ENCODE data around the gene KIF4A. TPM values are rescaled to one million over a fixed set of nuclear protein-coding genes. Genes with fewer than 3 reads are reported as not detected.

Gene KIF4A
- total and polyA plus RNA-seq, 9 of the 15 experiments (the other 6 are each of a cell fraction or from before 2014, with no cell fraction given): 13.0 to 42.7 (median 35.9) TPM

GRCh38 chrX:70433848-70434351 is 144.0 kb downstream of the KIF4A start (continued):
- TF ChIP-seq ZFP91 (CRISPR knock-in tag; IDR thresholded peaks at IDR 0.05): no peak
- no peak for TF ChIP-seq TRIM24 (IDR thresholded peaks at IDR 0.05)
- TF ChIP-seq TCF15 (CRISPR knock-in tag; IDR thresholded peaks at IDR 0.05): no peak
- TF ChIP-seq ZBTB11 (CRISPR knock-in tag; IDR thresholded peaks at IDR 0.05): no peak
- no peak for TF ChIP-seq RAD51 (IDR thresholded peaks at IDR 0.05; ENCODE audit: borderline replicate concordance, low read depth)
- TF ChIP-seq MCM7 (IDR thresholded peaks at IDR 0.05): no peak
- TF ChIP-seq SOX6 (IDR thresholded peaks at IDR 0.05): no peak
- no peak for TF ChIP-seq ZNF384 (IDR thresholded peaks at IDR 0.05; ENCODE audit: low read depth, low read length)
- TF ChIP-seq CBX8 (IDR thresholded peaks at IDR 0.05; ENCODE audit: borderline replicate concordance, extremely low read depth, low read depth, low read length, poor library complexity, severe bottlenecking): no peak
- TF ChIP-seq ARID3B (CRISPR knock-in tag; IDR thresholded peaks at IDR 0.05; ENCODE audit: borderline replicate concordance): no peak
- TF ChIP-seq NR2F6 (CRISPR knock-in tag; IDR thresholded peaks at IDR 0.05): no peak
- TF ChIP-seq ZNF41 (CRISPR knock-in tag; conservative IDR thresholded peaks at IDR 0.05): no peak
- no peak for TF ChIP-seq TCF7L2 (IDR thresholded peaks at IDR 0.05; ENCODE audit: low read depth, low read length)
- TF ChIP-seq ARID1B (IDR thresholded peaks at IDR 0.05): peak; percentile 41; the same call in 1 of the 2 replicates
- no peak for TF ChIP-seq TAF9B (IDR thresholded peaks at IDR 0.05; ENCODE audit: partially characterized antibody)
- peak; percentile 77 for TF ChIP-seq RBFOX2 (IDR thresholded peaks at IDR 0.05; ENCODE audit: low read depth, low read length)
- TF ChIP-seq ZNF134 (CRISPR knock-in tag; conservative IDR thresholded peaks at IDR 0.05): no peak

All from K562 (cell line).